H1 (cell line): ENCODE measurements around the gene GFOD1. TPM values are rescaled to one million over a fixed set of nuclear protein-coding genes. Genes with fewer than 3 reads are reported as not detected.

ENCODE experiments used
- CTCF ChIA-PET: fragments of 300-600 bp; sonication (Branson Sonifier 250); formaldehyde crosslinking; loops from one replicate; lab custom pipeline; 2021; ENCODE audit not compliant: partially characterized antibody; lab: Charles Lee
- POLR2A ChIA-PET: fragments of 300-600 bp; sonication (Branson Sonifier 250); formaldehyde crosslinking; loops from one replicate; lab custom pipeline; 2021; ENCODE audit warnings: inconsistent platforms; ENCODE audit not compliant: partially characterized antibody; lab: Charles Lee
- DNase-seq, 2 experiments: peaks; one replicate each; pipeline versions ENCODE4 v3.0.0 to v3.0.0-alpha.2; 2010 to 2022; ENCODE audit warnings: low spot score in 2 of 2, low read depth in 1 of 2, mixed read lengths in 1 of 2
- FAIRE-seq: peaks from 2 replicates; lab custom pipeline; 2011; peaks lifted over from hg19 to GRCh38; lab: Jason Lieb, UNC
- H2AFZ ChIP-seq: 2 replicates; pipeline ENCODE4 v1.8.1; 2012; ENCODE audit warnings: low read length, inconsistent platforms
- H2AK5ac ChIP-seq: 2 replicates; pipeline ENCODE4 v1.6.1; 2013; ENCODE audit warnings: low read depth, low read length
- H2BK120ac ChIP-seq: replicated peaks from 2 replicates; pipeline ENCODE3; 2013; ENCODE audit warnings: low read depth, low read length, inconsistent platforms
- H2BK12ac ChIP-seq: 2 replicates; pipeline ENCODE4 v1.6.1; 2013; ENCODE audit warnings: low read depth, low read length
- H2BK15ac ChIP-seq: 2 replicates; pipeline ENCODE4 v1.6.1; 2013; ENCODE audit warnings: low read length
- H2BK20ac ChIP-seq: 2 replicates; pipeline ENCODE4 v1.6.1; 2013; ENCODE audit warnings: low read length
- H2BK5ac ChIP-seq: 2 replicates; pipeline ENCODE4 v1.6.1; 2013; ENCODE audit warnings: low read depth, low read length
- H3K14ac ChIP-seq: 2 replicates; pipeline ENCODE4 v1.6.1; 2013; ENCODE audit warnings: inconsistent platforms; ENCODE audit not compliant: insufficient read length
- H3K18ac ChIP-seq: 2 replicates; pipeline ENCODE4 v1.6.1; 2013; ENCODE audit warnings: low read length; ENCODE audit errors: extremely low read depth
- H3K23ac ChIP-seq: 2 replicates; pipeline ENCODE4 v1.6.1; 2013; ENCODE audit warnings: inconsistent platforms; ENCODE audit not compliant: insufficient read length
- H3K23me2 ChIP-seq: 2 replicates; pipeline ENCODE4 v1.6.1; 2013; ENCODE audit warnings: low read depth, low read length
- H3K27ac ChIP-seq: 2 replicates; pipeline ENCODE4 v1.6.1; 2011; ENCODE audit warnings: low read depth, low read length, inconsistent platforms
- H3K27me3 ChIP-seq, 4 experiments: replicated peaks in 1 of 4; 1 replicate in 1 of 4; 2 replicates in 3 of 4; pipeline versions ENCODE4 v1.6.1 to v1.8.1; 2011 to 2013; ENCODE audit warnings: low read length in 3 of 4, mild to moderate bottlenecking in 3 of 4, inconsistent platforms in 2 of 4, mixed read lengths in 2 of 4, moderate library complexity in 1 of 4; ENCODE audit not compliant: control insufficient read depth in 3 of 4, insufficient read depth in 3 of 4; ENCODE audit errors: extremely low read depth in 1 of 4
- H3K36me3 ChIP-seq, 4 experiments: 2 replicates each; pipeline versions ENCODE4 v1.6.1 to v1.8.1; 2011 to 2013; ENCODE audit warnings: mild to moderate bottlenecking in 4 of 4, low read length in 3 of 4, moderate library complexity in 2 of 4, control low read depth in 1 of 4, inconsistent platforms in 1 of 4; ENCODE audit not compliant: insufficient read depth in 4 of 4, control insufficient read depth in 2 of 4
- H3K4ac ChIP-seq: replicated peaks from 2 replicates; pipeline ENCODE3; 2013; ENCODE audit warnings: low read length, low read depth, mixed read lengths, inconsistent platforms; ENCODE audit not compliant: insufficient read length
- H3K4me1 ChIP-seq, 4 experiments: replicated peaks in 1 of 4; 1 replicate in 1 of 4; 2 replicates in 3 of 4; pipeline versions ENCODE4 v1.6.1 to v1.8.1; 2011 to 2013; ENCODE audit warnings: low read length in 3 of 4, inconsistent platforms in 2 of 4, mixed read lengths in 1 of 4; ENCODE audit not compliant: insufficient read depth in 4 of 4, control insufficient read depth in 3 of 4
- H3K4me2 ChIP-seq, 2 experiments: 2 replicates each; pipeline versions ENCODE4 v1.6.1 to v1.8.1; 2011 to 2013; ENCODE audit warnings: low read depth in 2 of 2, low read length in 2 of 2, control low read depth in 1 of 2, inconsistent platforms in 1 of 2, mild to moderate bottlenecking in 1 of 2; ENCODE audit not compliant: insufficient read depth in 1 of 2
- H3K4me3 ChIP-seq, 4 experiments: fragments of 200-600, 300-600 bp in 1 of 4; sonication (generic), shearing (Covaris generic), sonication (Bioruptor Twin) in 1 of 4; 2 replicates each; pipeline versions ENCODE4 v1.5.1 to v1.8.1; 2011 to 2016; ENCODE audit warnings: low read length in 4 of 4, low read depth in 3 of 4, control low read depth in 2 of 4, inconsistent platforms in 2 of 4, mild to moderate bottlenecking in 2 of 4, mixed read lengths in 1 of 4, moderate library complexity in 1 of 4; ENCODE audit not compliant: insufficient read depth in 2 of 4; ENCODE audit errors: extremely low read depth in 1 of 4
- H3K56ac ChIP-seq: replicated peaks from 2 replicates; pipeline ENCODE3; 2013; ENCODE audit warnings: low read depth, mild to moderate bottlenecking, mixed read lengths, low read length, inconsistent platforms; ENCODE audit not compliant: insufficient read length
- H3K79me1 ChIP-seq: 2 replicates; pipeline ENCODE4 v1.6.1; 2013; ENCODE audit warnings: low read depth, low read length, control low read depth
- H3K79me2 ChIP-seq, 2 experiments: 2 replicates each; pipeline versions ENCODE4 v1.6.1 to v1.8.1; 2012 to 2013; ENCODE audit warnings: low read length in 2 of 2, mild to moderate bottlenecking in 2 of 2, inconsistent platforms in 1 of 2; ENCODE audit not compliant: insufficient read depth in 2 of 2, control insufficient read depth in 1 of 2
- H3K9ac ChIP-seq, 4 experiments: replicated peaks in 1 of 4; 1 replicate in 1 of 4; 2 replicates in 3 of 4; pipeline versions ENCODE4 v1.6.1 to v1.8.1; 2011 to 2013; ENCODE audit warnings: low read depth in 3 of 4, low read length in 3 of 4, control low read depth in 2 of 4, mild to moderate bottlenecking in 2 of 4, moderate library complexity in 2 of 4, inconsistent platforms in 1 of 4; ENCODE audit errors: extremely low read depth in 1 of 4
- H3K9me3 ChIP-seq, 2 experiments: 2 replicates each; pipeline versions ENCODE4 v1.6.1 to v1.8.1; 2012 to 2013; ENCODE audit warnings: mild to moderate bottlenecking in 2 of 2, moderate library complexity in 2 of 2, control low read depth in 1 of 2, inconsistent platforms in 1 of 2, low read depth in 1 of 2, low read length in 1 of 2, mixed read lengths in 1 of 2; ENCODE audit not compliant: insufficient read depth in 2 of 2
- H4K20me1 ChIP-seq, 2 experiments: replicated peaks in 1 of 2; 2 replicates each; pipeline versions ENCODE3 to v1.8.1; 2011 to 2013; ENCODE audit warnings: inconsistent platforms in 2 of 2, low read length in 2 of 2, mild to moderate bottlenecking in 1 of 2; ENCODE audit not compliant: insufficient read depth in 2 of 2, control insufficient read depth in 1 of 2
- H4K5ac ChIP-seq: 2 replicates; pipeline ENCODE4 v1.6.1; 2013; ENCODE audit warnings: low read length, low read depth, mixed read lengths, inconsistent platforms; ENCODE audit not compliant: insufficient read length
- H4K8ac ChIP-seq: 2 replicates; pipeline ENCODE4 v1.8.0; 2013; ENCODE audit warnings: mild to moderate bottlenecking, moderate library complexity, low read length, inconsistent platforms; ENCODE audit not compliant: insufficient read depth; ENCODE audit errors: extremely low read depth
- H4K91ac ChIP-seq: replicated peaks from 2 replicates; pipeline ENCODE3; 2013; ENCODE audit warnings: low read length, mixed read lengths, inconsistent platforms; ENCODE audit not compliant: insufficient read length
- CBX8 ChIP-seq: fragments of 300-800, 300-1000 bp; sonication (generic); IDR thresholded peaks from 2 replicates; pipeline ENCODE4 v1.7.1; 2016; ENCODE audit warnings: low read depth, low read length, borderline replicate concordance
- CHD2 ChIP-seq: IDR thresholded peaks from 2 replicates; pipeline ENCODE4 v1.6.1; 2012; ENCODE audit warnings: low read length, improper control_type of control experiment
- EGR1 ChIP-seq: IDR thresholded peaks from 2 replicates; pipeline ENCODE4 v1.6.1; 2011; ENCODE audit warnings: low read depth, low read length, borderline replicate concordance
- HDAC6 ChIP-seq: IDR thresholded peaks from one replicate; pipeline ENCODE4 v1.7.1; 2012; ENCODE audit warnings: low read depth, mild to moderate bottlenecking, inconsistent platforms, low read length, moderate library complexity
- KDM4A ChIP-seq: IDR thresholded peaks from one replicate; pipeline ENCODE4 v1.7.1; 2012; ENCODE audit warnings: low read depth, mild to moderate bottlenecking, moderate library complexity, low read length, inconsistent platforms; ENCODE audit not compliant: severe bottlenecking
- RAD21 ChIP-seq, 2 experiments: IDR thresholded peaks in 1 of 2; conservative IDR thresholded peaks in 1 of 2; 2 replicates each; pipeline ENCODE4 v1.6.1; 2011; ENCODE audit warnings: low read depth in 2 of 2, low read length in 2 of 2, improper control_type of control experiment in 1 of 2, inconsistent platforms in 1 of 2, mild to moderate bottlenecking in 1 of 2, moderate library complexity in 1 of 2
- YY1 ChIP-seq: IDR thresholded peaks from 2 replicates; pipeline ENCODE4 v1.6.1; 2011; ENCODE audit warnings: low read depth, mild to moderate bottlenecking, low read length
- WGBS, 2 experiments: shearing (Covaris generic) in 1 of 2; methylation state at CpG; one replicate each; pipeline versions ENCODE4 v1.1.6 to v1.1.7; 2013 to 2015; ENCODE audit warnings: low lambda C conversion rate in 2 of 2, mixed read lengths in 2 of 2, inconsistent platforms in 1 of 2, low coverage in 1 of 2, missing lambda C conversion rate in 1 of 2; ENCODE audit not compliant: insufficient replicate concordance in 2 of 2, insufficient coverage in 1 of 2, insufficient read length in 1 of 2; ENCODE audit errors: extremely low coverage in 1 of 2, missing lambda C conversion rate in 1 of 2; 5-methylcytosine and 5-hydroxymethylcytosine counted together
- polyA plus RNA-seq, 7 experiments: library from polyadenylated mRNA; depleted of rRNA in 3 of 7; stranded (reverse) in 5 of 7; unstranded in 2 of 7; fragments of >200 nt in 5 of 7; fragments of 200-250 nt in 2 of 7; gene quantifications; 1 replicate in 5 of 7; 2 replicates in 1 of 7; 4 replicates in 1 of 7; pipeline versions ENCODE4 v1.2.1 to v1.2.3, GENCODE V29; 2011 to 2013; ENCODE audit warnings: missing spikeins in 2 of 7, mixed read lengths in 2 of 7
- total RNA-seq: library from RNA; stranded (reverse); fragmentation: NEBNext Ultra II Directional; extraction: Animal tissue kit (Norgen Biotek cat#: 25700); gene quantifications from 2 replicates; pipeline ENCODE4 v1.2.1, GENCODE V29; 2021
- TF ChIP-seq, protein P1 (sequence below): IDR thresholded peaks from 2 replicates; pipeline ENCODE4 v1.6.1; 2012; ENCODE audit warnings: inconsistent platforms

Gene GFOD1
- total and polyA plus RNA-seq, 2 of the 8 experiments (the other 6 are each of a cell fraction or from before 2014, with no cell fraction given): 2.5 to 8.8 TPM

DNA sequence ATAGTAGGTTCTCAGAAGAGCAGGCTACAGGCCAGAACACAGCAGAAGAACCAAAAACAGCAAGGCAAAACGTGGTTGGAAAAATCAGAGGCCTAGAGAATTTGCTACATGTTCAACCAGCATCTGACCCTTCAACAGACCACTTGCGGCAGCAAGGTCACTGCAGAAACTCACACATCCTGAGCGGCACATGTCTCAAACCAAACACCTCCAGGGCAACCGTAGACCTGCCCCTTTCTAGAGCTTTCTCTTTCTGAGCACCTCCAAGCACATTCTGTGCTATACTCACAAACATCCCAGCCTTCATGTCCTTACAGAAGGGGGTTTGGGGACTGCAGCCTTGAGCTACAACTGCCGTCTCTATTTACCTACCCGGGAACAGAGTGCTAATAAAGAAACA is 52.6 kb downstream of the GFOD1 start:
- Histone ChIP-seq H3K9me3 (no peaks in the 10 kb centered on the region), H4K8ac (no peak overlapping the region), H3K79me2 (peaks cover 0 to 9% of the 10 kb centered on the region in 2 experiments; a peak in 1 of 4 replicates), H3K14ac (no peak overlapping the region), H2BK15ac (0 out of 2 replicates have a peak overlapping the region, but pooled peaks have one; percentile 16), H3K79me1 (no peaks in the 10 kb centered on the region; the same call in 1 of the 2 replicates), H2BK20ac (peak overlapping the region; percentile 44; the same call in 1 of the 2 replicates), H3K4ac (no peak overlapping the region), H3K27me3 (no peaks in the 10 kb centered on the region), H3K23ac (no peak overlapping the region), H2BK12ac (no peak overlapping the region), H3K27ac (no peak overlapping the region), H3K4me1 (peaks cover 0 to 5% (median 2%) of the 10 kb centered on the region in 4 experiments; a peak in 6 of 7 replicates), H3K9ac (no peak overlapping the region), H2AFZ (no peak overlapping the region), H3K4me2 (no peak overlapping the region), H2BK120ac (no peak overlapping the region), H4K20me1 (no peaks in the 10 kb centered on the region), H3K18ac (peak overlapping the region; percentile 57; the same call in 1 of the 2 replicates), H4K5ac (no peak overlapping the region), H3K23me2 (no peaks in the 10 kb centered on the region), H2AK5ac (no peak overlapping the region), H2BK5ac (no peak overlapping the region; the same call in 1 of the 2 replicates), H3K36me3 (no peaks in the 10 kb centered on the region), H3K4me3 (no peak overlapping the region), H4K91ac (no peak overlapping the region), H3K56ac (no peak overlapping the region)
- POLR2A ChIA-PET: interaction anchor here (0.5 to 1.4 kb wide), 2 partner anchors 12 to 322 kb away, joined by 3 to 4 read pairs; no protein-coding TSS in a partner anchor
- DNase-seq (no peak), FAIRE-seq (no peak)
- 94% methylated on average over 6 of the region's 6 CpGs; no CpG with 5 or more reads in 1 of the 2 experiments for WGBS, 2 experiments
- CTCF ChIA-PET: interaction anchor here (1.2 kb wide), 1 partner anchor 9 kb away, joined by 4 read pairs; no protein-coding TSS in a partner anchor
- no peak for TF ChIP-seq CBX8
- TF ChIP-seq EGR1: no peak
- TF ChIP-seq, protein P1, sequence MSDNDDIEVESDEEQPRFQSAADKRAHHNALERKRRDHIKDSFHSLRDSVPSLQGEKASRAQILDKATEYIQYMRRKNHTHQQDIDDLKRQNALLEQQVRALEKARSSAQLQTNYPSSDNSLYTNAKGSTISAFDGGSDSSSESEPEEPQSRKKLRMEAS: no peak
- TF ChIP-seq KDM4A: no peak
- TF ChIP-seq YY1: no peak
- no peak for TF ChIP-seq RAD21 (IDR thresholded peaks at IDR 0.05 in 1 of 2, conservative IDR thresholded peaks at IDR 0.05 in 1 of 2; ENCODE audit: low read depth in 2 of 2, low read length in 2 of 2)
- no peak for TF ChIP-seq HDAC6
- TF ChIP-seq CHD2: no peak
